Body of pancreas (tissue), 4 donors: ENCODE data around the gene LRRC3C.

ENCODE experiments used
- POLR2A ChIP-seq, 3 donors: fragments of 450-650 bp; IDR thresholded peaks; one replicate each; pipeline ENCODE4 v1.6.1; 2016; ENCODE audit warnings: antibody characterized with exemption in 3 of 3, mild to moderate bottlenecking in 2 of 3
- TF ChIP-seq, protein P1 (sequence below), 7 experiments: fragments of 450-650 bp in 4 of 7; fragments of 200-600 bp in 3 of 7; sonication (generic) in 3 of 7; IDR thresholded peaks; one replicate each; pipeline ENCODE4 v1.5.1; 2016 to 2019; ENCODE audit warnings: antibody characterized with exemption in 7 of 7

DNA sequence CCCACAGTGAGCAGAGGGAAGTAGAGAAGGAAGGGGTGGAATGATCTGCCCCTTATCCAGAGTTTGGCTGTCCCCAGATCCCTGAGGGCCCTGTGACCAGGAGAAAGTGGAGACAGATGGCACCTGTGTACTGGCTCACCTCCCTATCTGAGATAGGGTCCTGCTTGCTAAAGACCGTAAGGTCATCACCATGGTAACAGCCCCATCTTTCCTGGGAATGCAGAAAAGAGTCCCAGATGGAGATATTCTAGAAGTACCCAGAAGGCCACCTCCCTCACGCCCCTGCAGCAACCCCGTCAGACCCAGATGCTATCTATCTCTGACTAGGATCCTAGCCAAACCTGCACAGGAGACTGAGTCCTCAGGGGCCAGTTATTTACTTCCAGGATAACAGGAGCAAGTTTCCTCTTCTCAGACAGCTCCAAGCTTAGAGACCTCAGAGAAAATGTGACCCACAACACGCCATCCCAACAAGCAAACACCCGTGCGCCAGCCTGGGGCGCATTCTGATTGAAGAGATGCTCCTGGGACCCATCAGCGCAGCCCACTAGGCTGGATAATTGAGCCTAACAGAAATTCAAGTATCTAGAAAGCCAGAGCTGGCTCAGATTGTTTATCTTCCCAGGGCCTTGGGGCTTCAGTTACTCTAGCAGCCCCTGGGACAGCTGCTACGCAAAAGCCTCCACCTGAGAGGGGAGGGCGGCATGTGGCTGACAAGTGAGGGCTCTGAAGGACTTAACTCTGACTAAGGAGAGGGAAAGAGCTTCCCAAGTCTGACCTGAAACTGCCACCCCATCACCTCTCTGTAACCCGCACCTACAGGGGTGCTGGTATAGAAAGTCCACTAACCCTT, 2.0 kb upstream of the LRRC3C start:
- TF ChIP-seq, protein P1, sequence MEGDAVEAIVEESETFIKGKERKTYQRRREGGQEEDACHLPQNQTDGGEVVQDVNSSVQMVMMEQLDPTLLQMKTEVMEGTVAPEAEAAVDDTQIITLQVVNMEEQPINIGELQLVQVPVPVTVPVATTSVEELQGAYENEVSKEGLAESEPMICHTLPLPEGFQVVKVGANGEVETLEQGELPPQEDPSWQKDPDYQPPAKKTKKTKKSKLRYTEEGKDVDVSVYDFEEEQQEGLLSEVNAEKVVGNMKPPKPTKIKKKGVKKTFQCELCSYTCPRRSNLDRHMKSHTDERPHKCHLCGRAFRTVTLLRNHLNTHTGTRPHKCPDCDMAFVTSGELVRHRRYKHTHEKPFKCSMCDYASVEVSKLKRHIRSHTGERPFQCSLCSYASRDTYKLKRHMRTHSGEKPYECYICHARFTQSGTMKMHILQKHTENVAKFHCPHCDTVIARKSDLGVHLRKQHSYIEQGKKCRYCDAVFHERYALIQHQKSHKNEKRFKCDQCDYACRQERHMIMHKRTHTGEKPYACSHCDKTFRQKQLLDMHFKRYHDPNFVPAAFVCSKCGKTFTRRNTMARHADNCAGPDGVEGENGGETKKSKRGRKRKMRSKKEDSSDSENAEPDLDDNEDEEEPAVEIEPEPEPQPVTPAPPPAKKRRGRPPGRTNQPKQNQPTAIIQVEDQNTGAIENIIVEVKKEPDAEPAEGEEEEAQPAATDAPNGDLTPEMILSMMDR (IDR thresholded peaks at IDR 0.05), result no peak
- no peak for TF ChIP-seq POLR2A (IDR thresholded peaks at IDR 0.05)
